ENCODE results near the gene SMIM22. TPM values are rescaled to one million over a fixed set of nuclear protein-coding genes. Genes with fewer than 3 reads are reported as not detected.
A peak's percentile ranks its signal among the peaks of the same experiment; 100 is the strongest.

Gene SMIM22
- total and polyA plus RNA-seq, 7 donors, result 0.32 TPM; not detected in 6

GRCh38 chr16:4767872-4768548 lies 27.2 kb upstream of the SMIM22 start:
- intact Hi-C loops (cut with DNase I), result loop anchor here (5.0 to 10.0 kb wide), 4 partner anchors 34 to 257 kb away; partner anchors contain the start of genes GLYR1 (in 1 of the 2), ROGDI (in 1 of the 2), SEC14L5 (in 1 of the 2) and UBN1 (in 1 of the 2)
- Histone ChIP-seq H3K36me3 (ENCODE audit: insufficient read depth in 1 of 2, low read depth in 1 of 2) (peaks cover 0 to 25% of the 10 kb centered on the region in 2 donors), H3K9me3 (no peaks in the 10 kb centered on the region), H3K4me3 (peak overlapping the region; percentile 77), H3K27ac (peak overlapping the region; percentile 78), H3K27me3 (ENCODE audit: insufficient read depth in 3 of 3, low read length in 2 of 3) (no peaks in the 10 kb centered on the region), H3K4me1 (peaks cover 19% of the 10 kb centered on the region)
- no peak for DNase-seq
- peak in 1 of 4 donors; percentile 8 for ATAC-seq
- TF ChIP-seq CTCF (IDR thresholded peaks at IDR 0.05), result no peak
- WGBS, 3 donors, result 43 to 57% (median 56%) methylated on average over 17 of the region's 17 CpGs

GRCh38 chr16:4768549-4769305 lies 26.4 kb upstream of the SMIM22 start:
- no peaks in the 10 kb centered on the region for H3K9me3 ChIP-seq
- peak overlapping the region; percentile 78 for H3K27ac ChIP-seq
- DNase-seq (peak; percentile 96 to 98), ATAC-seq (peak; percentile 84 to 93 (median 90))
- intact Hi-C loops (cut with DNase I), result loop anchor here (5.0 to 10.0 kb wide), 4 partner anchors 34 to 256 kb away; partner anchors contain the start of genes GLYR1 (in 1 of the 2), ROGDI (in 1 of the 2), SEC14L5 (in 1 of the 2) and UBN1 (in 1 of the 2)
- H3K27me3 ChIP-seq (ENCODE audit: insufficient read depth in 3 of 3, low read length in 2 of 3), result no peaks in the 10 kb centered on the region
- H3K4me3 ChIP-seq, result peak overlapping the region; percentile 77
- peaks cover 0 to 18% of the 10 kb centered on the region in 2 donors for H3K36me3 ChIP-seq (ENCODE audit: insufficient read depth in 1 of 2, low read depth in 1 of 2)
- 2 to 4% (median 2%) methylated on average over 48 of the region's 48 CpGs for WGBS, 3 donors
- peaks cover 19% of the 10 kb centered on the region for H3K4me1 ChIP-seq
- no peak for TF ChIP-seq CTCF (IDR thresholded peaks at IDR 0.05)

GRCh38 chr16:4769306-4769638 lies 25.9 kb upstream of the SMIM22 start:
- WGBS, 3 donors, result 29 to 42% (median 32%) methylated on average over 7 of the region's 7 CpGs
- DNase-seq (no peak), ATAC-seq (no peak)
- Histone ChIP-seq H3K4me3 (peak overlapping the region; percentile 77), H3K27ac (peak overlapping the region; percentile 78), H3K4me1 (peaks cover 19% of the 10 kb centered on the region), H3K9me3 (no peaks in the 10 kb centered on the region), H3K27me3 (ENCODE audit: insufficient read depth in 3 of 3, low read length in 2 of 3) (no peaks in the 10 kb centered on the region), H3K36me3 (ENCODE audit: insufficient read depth in 1 of 2, low read depth in 1 of 2) (peaks cover 0 to 13% of the 10 kb centered on the region in 2 donors)
- no peak for TF ChIP-seq CTCF (IDR thresholded peaks at IDR 0.05)
- intact Hi-C loops (cut with DNase I), result loop anchor here (5.0 to 10.0 kb wide), 4 partner anchors 33 to 256 kb away; partner anchors contain the start of genes GLYR1 (in 1 of the 2), ROGDI (in 1 of the 2), SEC14L5 (in 1 of the 2) and UBN1 (in 1 of the 2)

- TF ChIP-seq CTCF (IDR thresholded peaks at IDR 0.05), result no peak
Measured at GRCh38 chr16:4771646-4772045, 23.5 kb upstream of the SMIM22 start.

More at GRCh38 chr16:4771646-4772045, 23.5 kb upstream of the SMIM22 start:
- ATAC-seq (no peak), DNase-seq (no peak)
- Histone ChIP-seq H3K36me3 (ENCODE audit: insufficient read depth in 1 of 2, low read depth in 1 of 2) (no peaks in the 10 kb centered on the region), H3K4me1 (peaks cover 5% of the 10 kb centered on the region), H3K27ac (no peak overlapping the region), H3K9me3 (no peaks in the 10 kb centered on the region), H3K27me3 (ENCODE audit: insufficient read depth in 3 of 3, low read length in 2 of 3) (no peaks in the 10 kb centered on the region), H3K4me3 (no peak overlapping the region)
- 48 to 64% (median 58%) methylated on average over 3 of the region's 3 CpGs for WGBS, 3 donors
- intact Hi-C loops (cut with DNase I), result no loop called here

All from psoas muscle (tissue), 8 donors.